ENCODE data around the gene DIPK1B. TPM values are rescaled to one million over a fixed set of nuclear protein-coding genes. Genes with fewer than 3 reads are reported as not detected.

Gene DIPK1B
- total RNA-seq, 1 experiment from 2014 or later = 26.3 TPM

DNA sequence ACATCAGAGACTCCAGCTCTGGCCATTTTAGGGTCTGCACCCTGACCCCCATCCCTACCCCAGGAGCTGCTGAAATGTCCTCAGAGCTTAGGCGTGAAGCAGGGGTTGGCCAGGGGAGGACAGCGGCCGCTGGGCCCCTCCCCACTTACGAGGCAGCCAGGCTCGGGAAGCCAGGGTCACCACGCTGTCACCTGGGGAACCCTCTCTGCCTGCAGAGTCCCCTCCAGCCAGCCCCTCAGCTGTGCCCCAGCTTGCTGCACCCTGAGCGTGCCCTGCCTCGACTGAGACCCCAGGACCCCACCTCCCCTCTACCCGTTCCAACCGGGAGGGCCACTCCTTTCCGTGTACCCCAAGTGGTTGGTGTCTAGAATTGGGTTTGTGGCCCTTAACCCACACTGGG, 27.7 kb downstream of the DIPK1B start:
- H3K27me3 ChIP-seq (ENCODE audit: low read length) = peaks cover 18% of the 10 kb centered on the region
- H2AFZ ChIP-seq (ENCODE audit: low read length) = no peak overlapping the region
- intact Hi-C loops (cut with micrococcal nuclease) = no loop called here

GRCh38 chr9:136740491-136740890, 28.1 kb downstream of the DIPK1B start:
- BruUV-seq (replicated peaks) = no TSS peak
- DNase-seq = no peak

More for the DNA sequence above, 27.7 kb downstream of the DIPK1B start:
- Histone ChIP-seq H3K27ac (ENCODE audit: low read length) (no peak overlapping the region), H3K36me3 (ENCODE audit: low read depth, low read length) (no peaks in the 10 kb centered on the region), H3K9me3 (ENCODE audit: low read length) (no peaks in the 10 kb centered on the region), H3K4me1 (ENCODE audit: insufficient read depth, low read length) (no peaks in the 10 kb centered on the region), H3K4me3 (ENCODE audit: low read length) (no peak overlapping the region), H3K9me2 (replicated peaks; ENCODE audit: low read length) (no peaks in the 10 kb centered on the region), H3K4me2 (ENCODE audit: low read length) (no peak overlapping the region), H3K9ac (ENCODE audit: low read length) (no peak overlapping the region), H4K20me1 (ENCODE audit: low read length) (no peaks in the 10 kb centered on the region), H3F3A (ENCODE audit: low read length, unreplicated experiment) (no peaks in the 10 kb centered on the region), H3K79me2 (ENCODE audit: low read length) (no peaks in the 10 kb centered on the region)
- no TSS peak for BruUV-seq (replicated peaks)
- DNase-seq (no peak), ATAC-seq (no peak)
- TF ChIP-seq CTCF (conservative IDR thresholded peaks at IDR 0.05; ENCODE audit: low read depth, low read length) = no peak
- TF ChIP-seq EZH2 (IDR thresholded peaks at IDR 0.05; ENCODE audit: low read length, unreplicated experiment) = no peak
- no peak for TF ChIP-seq EZH2phosphoT487 (IDR thresholded peaks at IDR 0.05; ENCODE audit: borderline replicate concordance, low read length)
- ChIA-PET POLR2A (ENCODE audit: unreplicated experiment) (no interaction called here), CTCF (no interaction called here)

More at GRCh38 chr9:136740491-136740890, 28.1 kb downstream of the DIPK1B start:
- TF ChIP-seq EZH2phosphoT487 (IDR thresholded peaks at IDR 0.05; ENCODE audit: borderline replicate concordance, low read length) = no peak
- TF ChIP-seq EZH2 (IDR thresholded peaks at IDR 0.05; ENCODE audit: low read length, unreplicated experiment) = no peak
- TF ChIP-seq CTCF (conservative IDR thresholded peaks at IDR 0.05; ENCODE audit: low read depth, low read length) = no peak
- intact Hi-C loops (cut with micrococcal nuclease) = no loop called here
- no peaks in the 10 kb centered on the region for H3K79me2 ChIP-seq (ENCODE audit: low read length)
- POLR2A ChIA-PET (ENCODE audit: unreplicated experiment) = no interaction called here
- peaks cover 18% of the 10 kb centered on the region for H3K27me3 ChIP-seq (ENCODE audit: low read length)
- H3K9ac ChIP-seq (ENCODE audit: low read length) = no peak overlapping the region
- H3K27ac ChIP-seq (ENCODE audit: low read length) = no peak overlapping the region
- no peaks in the 10 kb centered on the region for H3K36me3 ChIP-seq (ENCODE audit: low read depth, low read length)
- H4K20me1 ChIP-seq (ENCODE audit: low read length) = no peaks in the 10 kb centered on the region
- no peak overlapping the region for H3K4me2 ChIP-seq (ENCODE audit: low read length)
- H2AFZ ChIP-seq (ENCODE audit: low read length) = no peak overlapping the region
- H3F3A ChIP-seq (ENCODE audit: low read length, unreplicated experiment) = no peaks in the 10 kb centered on the region
- ATAC-seq = no peak
- H3K4me1 ChIP-seq (ENCODE audit: insufficient read depth, low read length) = no peaks in the 10 kb centered on the region
- CTCF ChIA-PET = no interaction called here
- no peak overlapping the region for H3K4me3 ChIP-seq (ENCODE audit: low read length)
- no peaks in the 10 kb centered on the region for H3K9me2 ChIP-seq (replicated peaks; ENCODE audit: low read length)
- H3K9me3 ChIP-seq (ENCODE audit: low read length) = no peaks in the 10 kb centered on the region
